ENCODE measurements around the gene TULP4. TPM values are rescaled to one million over a fixed set of nuclear protein-coding genes. Genes with fewer than 3 reads are reported as not detected.

TULP4 gene
- 13.4 TPM for polyA plus RNA-seq (2013, experiment 1 of 2; ENCODE audit: insufficient read length)
- 11.7 TPM for polyA plus RNA-seq (2013, experiment 2 of 2; ENCODE audit: insufficient read length)

GRCh38 chr6:158312165-158312564 lies at the start of gene TULP4:
Gene TULP4 (plus strand): TSS chr6:158312465. CDS start chr6:158314017, 1,552 bp downstream.
- no peak for DNase-seq

GRCh38 chr6:158262755-158263154 lies 49.5 kb upstream of the TULP4 start:
- DNase-seq, result no peak

- no peak for DNase-seq
Measured at GRCh38 chr6:158264180-158264579, 48.1 kb upstream of the TULP4 start.

GRCh38 chr6:158266131-158266530 lies 46.1 kb upstream of the TULP4 start:
- DNase-seq, result no peak

GRCh38 chr6:158268361-158269147 lies 43.7 kb upstream of the TULP4 start:
- no peak for DNase-seq

- no peak for DNase-seq
Measured at GRCh38 chr6:158269657-158270056, 42.6 kb upstream of the TULP4 start.

- no peak for DNase-seq
Measured at GRCh38 chr6:158270389-158271127, 41.7 kb upstream of the TULP4 start.

GRCh38 chr6:158272324-158272723 lies 39.9 kb upstream of the TULP4 start:
- DNase-seq, result no peak

- DNase-seq, result no peak
Measured at GRCh38 chr6:158278004-158278403, 34.3 kb upstream of the TULP4 start.

GRCh38 chr6:158279615-158280014 lies 32.6 kb upstream of the TULP4 start:
- DNase-seq, result peak; percentile 28

GRCh38 chr6:158283304-158283980 lies 28.8 kb upstream of the TULP4 start:
- DNase-seq, result peak; percentile 70

GRCh38 chr6:158284007-158284875 lies 28.0 kb upstream of the TULP4 start:
- peak; percentile 96 for DNase-seq

- DNase-seq, result peak; percentile 55
Measured at GRCh38 chr6:158284876-158285655, 27.2 kb upstream of the TULP4 start.

- DNase-seq, result peak; percentile 22
Measured at GRCh38 chr6:158285656-158286021, 26.6 kb upstream of the TULP4 start.

- DNase-seq, result peak; percentile 72
Measured at GRCh38 chr6:158286413-158286812, 25.9 kb upstream of the TULP4 start.

GRCh38 chr6:158287047-158287446 lies 25.2 kb upstream of the TULP4 start:
- no peak for DNase-seq

- no peak for DNase-seq
Measured at GRCh38 chr6:158290040-158290439, 22.2 kb upstream of the TULP4 start.

- DNase-seq, result no peak
Measured at GRCh38 chr6:158290659-158291058, 21.6 kb upstream of the TULP4 start.

GRCh38 chr6:158292016-158292415 lies 20.2 kb upstream of the TULP4 start:
- no peak for DNase-seq

GRCh38 chr6:158293122-158293521 lies 19.1 kb upstream of the TULP4 start:
- DNase-seq, result no peak

All from fibroblast of skin of abdomen (primary cell).